GM12891 (cell line): ENCODE measurements around the gene HSPB6.

Experiments used
- PAX5 ChIP-seq: IDR thresholded peaks from 2 replicates; pipeline ENCODE4 v1.6.1; 2011; ENCODE audit warnings: low read length, moderate library complexity, mild to moderate bottlenecking; ENCODE audit not compliant: insufficient read depth, severe bottlenecking
- POLR2A ChIP-seq: IDR thresholded peaks from 2 replicates; pipeline ENCODE4 v1.6.1; 2011; ENCODE audit warnings: low read depth, low read length, control low read depth
- POLR2AphosphoS5 ChIP-seq: IDR thresholded peaks from 2 replicates; pipeline ENCODE4 v1.6.1; 2011; ENCODE audit warnings: low read depth, low read length, control low read depth
- POU2F2 ChIP-seq: IDR thresholded peaks from 2 replicates; pipeline ENCODE4 v1.6.1; 2011; ENCODE audit warnings: low read depth, mild to moderate bottlenecking, control low read depth, low read length, moderate library complexity
- SPI1 ChIP-seq: IDR thresholded peaks from 2 replicates; pipeline ENCODE4 v1.6.1; 2011; ENCODE audit warnings: low read depth, low read length, control low read depth
- TAF1 ChIP-seq: IDR thresholded peaks from 2 replicates; pipeline ENCODE4 v1.6.1; 2011; ENCODE audit warnings: low read depth, low read length, control low read depth

DNA sequence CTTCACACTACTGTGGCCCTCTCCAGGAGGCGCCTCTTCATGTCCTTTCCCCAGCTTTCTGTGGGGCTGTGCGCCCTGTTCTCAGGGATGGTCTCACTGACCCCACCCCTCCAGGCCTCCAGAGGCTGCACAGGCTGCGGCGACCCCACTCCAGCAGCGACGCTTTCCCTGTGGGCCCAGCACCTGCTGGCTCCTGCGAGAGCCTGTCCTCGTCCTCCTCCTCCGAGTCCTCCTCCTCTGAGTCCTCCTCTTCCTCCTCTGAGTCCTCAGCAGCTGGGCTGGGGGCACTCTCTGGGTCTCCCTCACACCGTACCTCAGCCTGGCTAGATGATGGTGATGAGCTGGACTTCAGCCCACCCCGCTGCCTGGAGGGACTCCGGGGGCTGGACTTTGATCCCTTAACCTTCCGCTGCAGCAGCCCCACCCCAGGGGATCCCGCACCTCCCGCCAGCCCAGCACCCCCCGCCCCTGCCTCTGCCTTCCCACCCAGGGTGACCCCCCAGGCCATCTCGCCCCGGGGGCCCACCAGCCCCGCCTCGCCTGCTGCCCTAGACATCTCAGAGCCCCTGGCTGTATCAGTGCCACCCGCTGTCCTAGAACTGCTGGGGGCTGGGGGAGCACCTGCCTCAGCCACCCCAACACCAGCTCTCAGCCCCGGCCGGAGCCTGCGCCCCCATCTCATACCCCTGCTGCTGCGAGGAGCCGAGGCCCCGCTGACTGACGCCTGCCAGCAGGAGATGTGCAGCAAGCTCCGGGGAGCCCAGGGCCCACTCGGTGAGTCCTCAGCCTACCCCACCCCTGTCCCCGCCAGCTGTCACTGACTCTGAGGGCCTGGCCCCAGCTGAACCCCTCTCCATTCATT lies 29.7 kb upstream of the HSPB6 start:
- TF ChIP-seq POLR2AphosphoS5 (no peak), POLR2A (no peak), TAF1 (no peak), PAX5 (no peak), POU2F2 (no peak), SPI1 (no peak)
